Stimulated activated memory B cell treated with anti-CD40 and anti-IgM and Interleukin-4, amounts not matched to agents 10 μg/mL and 1 μg/mL and 100 μg/mL, for 72 hours (primary cell): Measurements from ENCODE around the gene ANKRD12.
A peak's percentile ranks its signal among the peaks of the same experiment; 100 is the strongest.

ENCODE experiments used
- ATAC-seq: fragments of 150-1000 bp; cut with Tn5 transposase; 2 replicates; pipeline ENCODE4 v1.10.0; 2021
- H3K27ac Mint-ChIP-seq: one replicate; pipeline ENCODE4 v1.8.0; 2022; ENCODE audit warnings: mild to moderate bottlenecking, mixed read lengths
- H3K27me3 Mint-ChIP-seq: one replicate; pipeline ENCODE4 v1.8.0; 2022; ENCODE audit warnings: mixed read lengths
- H3K36me3 Mint-ChIP-seq: one replicate; pipeline ENCODE4 v1.8.0; 2022; ENCODE audit warnings: mixed read lengths
- H3K4me1 Mint-ChIP-seq: one replicate; pipeline ENCODE4 v1.8.0; 2022; ENCODE audit warnings: mixed read lengths
- H3K4me3 Mint-ChIP-seq: one replicate; pipeline ENCODE4 v1.8.0; 2022; ENCODE audit warnings: mild to moderate bottlenecking, moderate library complexity, mixed read lengths
- H3K9me3 Mint-ChIP-seq: one replicate; pipeline ENCODE4 v1.8.0; 2022; ENCODE audit warnings: mixed read lengths

ANKRD12 gene

DNA sequence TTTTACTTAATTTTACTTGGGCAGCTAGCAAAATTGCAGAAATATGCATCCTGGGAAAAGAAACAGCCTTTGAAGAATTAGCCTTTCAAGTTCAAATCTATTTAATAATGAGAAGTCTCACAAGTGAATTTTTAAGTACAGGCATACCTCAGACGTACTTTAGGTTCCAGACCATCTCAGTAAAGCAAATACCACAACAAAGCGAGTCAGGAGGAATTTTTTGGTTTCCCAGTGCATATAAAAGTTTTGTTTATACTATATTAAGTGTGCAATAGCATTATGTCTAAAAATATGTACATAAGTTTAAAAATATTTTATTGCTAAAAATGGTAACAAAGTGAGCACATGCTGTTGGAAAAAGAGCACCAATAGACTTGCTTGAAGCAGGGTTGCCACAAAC, 147.2 kb downstream of the ANKRD12 start:
- H3K27ac Mint-ChIP-seq, result no peak overlapping the region
- H3K9me3 Mint-ChIP-seq, result peaks cover 3% of the 10 kb centered on the region
- H3K27me3 Mint-ChIP-seq, result no peaks in the 10 kb centered on the region
- no peak overlapping the region for H3K4me3 Mint-ChIP-seq
- no peaks in the 10 kb centered on the region for H3K4me1 Mint-ChIP-seq
- H3K36me3 Mint-ChIP-seq, result peaks cover 46% of the 10 kb centered on the region
- no peak for ATAC-seq

DNA sequence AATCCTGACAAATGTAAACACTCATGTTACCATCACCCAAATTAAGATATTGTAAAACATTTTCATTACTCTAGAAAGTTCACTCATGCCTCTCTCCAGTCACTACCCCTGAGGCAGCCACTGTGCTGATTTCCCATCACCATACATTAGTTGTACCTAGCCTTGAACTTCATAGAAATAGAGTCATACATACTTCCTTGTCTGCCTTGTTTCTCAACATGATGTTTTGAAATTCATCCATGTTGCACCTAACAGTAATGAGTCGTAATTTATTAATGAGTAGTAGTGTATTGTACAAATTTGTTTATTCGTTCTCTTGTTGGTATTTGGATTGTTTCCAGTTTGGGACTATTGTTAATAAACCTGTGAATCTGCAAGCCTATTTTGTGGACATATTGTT, 149.0 kb downstream of the ANKRD12 start:
- no peak for ATAC-seq
- H3K4me3 Mint-ChIP-seq, result no peak overlapping the region
- peaks cover 32% of the 10 kb centered on the region for H3K36me3 Mint-ChIP-seq
- peaks cover 3% of the 10 kb centered on the region for H3K9me3 Mint-ChIP-seq
- H3K27me3 Mint-ChIP-seq, result no peaks in the 10 kb centered on the region
- H3K4me1 Mint-ChIP-seq, result no peaks in the 10 kb centered on the region
- no peak overlapping the region for H3K27ac Mint-ChIP-seq

DNA sequence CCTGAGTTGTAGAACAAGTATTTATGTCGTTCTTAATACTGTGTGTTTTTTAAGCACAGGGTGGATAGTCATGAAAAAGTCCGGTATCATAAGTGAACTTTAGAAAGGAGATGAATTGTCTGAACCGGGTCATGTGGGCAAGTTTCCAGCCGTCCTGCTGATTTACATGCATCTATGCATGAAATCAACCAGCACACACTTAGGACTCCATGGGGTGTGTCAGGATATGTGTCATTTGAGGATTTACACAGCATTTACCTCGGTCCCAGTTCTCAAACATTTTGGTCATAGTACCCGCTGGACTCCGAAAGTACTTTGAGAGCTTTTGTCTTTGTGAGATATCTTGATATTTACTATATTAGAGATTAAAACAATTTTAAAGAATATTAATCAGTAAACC, 150.5 kb downstream of the ANKRD12 start:
- ATAC-seq, result no peak
- Mint-ChIP-seq H3K9me3 (peaks cover 3% of the 10 kb centered on the region), H3K27me3 (no peaks in the 10 kb centered on the region), H3K4me3 (no peak overlapping the region), H3K36me3 (peaks cover 26% of the 10 kb centered on the region), H3K27ac (no peak overlapping the region), H3K4me1 (no peaks in the 10 kb centered on the region)

DNA sequence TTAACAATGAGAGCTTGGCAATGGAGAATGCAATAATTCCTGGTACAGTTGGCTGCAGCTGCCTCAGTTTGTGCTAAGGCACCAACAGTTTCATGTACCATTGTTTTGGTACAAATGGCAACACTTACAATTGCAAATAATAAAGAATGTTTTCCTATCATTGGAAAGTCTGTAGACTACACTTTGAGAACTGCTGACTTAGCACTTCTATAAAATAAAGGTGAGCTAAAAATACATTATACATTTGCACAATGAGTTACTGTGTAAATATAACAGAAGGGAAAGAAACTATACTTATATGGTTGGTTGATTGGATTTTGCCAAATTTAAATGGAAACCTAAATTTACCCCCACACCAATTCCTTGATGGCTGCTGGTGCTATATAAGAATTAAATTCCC, 153.1 kb downstream of the ANKRD12 start:
- no peaks in the 10 kb centered on the region for H3K4me1 Mint-ChIP-seq
- ATAC-seq, result no peak
- no peaks in the 10 kb centered on the region for H3K27me3 Mint-ChIP-seq
- peaks cover 9% of the 10 kb centered on the region for H3K9me3 Mint-ChIP-seq
- H3K4me3 Mint-ChIP-seq, result no peak overlapping the region
- no peak overlapping the region for H3K27ac Mint-ChIP-seq
- peaks cover 12% of the 10 kb centered on the region for H3K36me3 Mint-ChIP-seq

DNA sequence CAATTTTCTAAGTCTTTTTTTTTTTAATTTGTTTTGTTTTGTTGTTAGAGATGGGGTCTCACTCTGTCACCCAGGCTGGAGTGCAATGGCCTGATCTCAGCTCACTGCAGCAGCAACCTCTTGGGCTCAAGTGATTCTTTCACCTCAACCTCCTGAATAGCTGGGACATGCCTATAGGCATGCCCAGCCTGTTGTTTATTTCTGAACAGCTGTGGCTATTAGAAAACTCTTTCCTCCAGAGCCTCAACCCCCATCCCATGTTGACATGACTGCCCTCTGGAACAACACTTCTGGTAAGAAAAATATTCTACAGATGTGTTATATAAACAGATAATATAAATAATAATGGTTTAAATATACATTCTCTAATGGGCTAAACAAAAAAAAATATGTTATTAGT, 153.6 kb downstream of the ANKRD12 start:
- H3K4me1 Mint-ChIP-seq, result no peaks in the 10 kb centered on the region
- no peak for ATAC-seq
- peaks cover 11% of the 10 kb centered on the region for H3K9me3 Mint-ChIP-seq
- H3K36me3 Mint-ChIP-seq, result peaks cover 12% of the 10 kb centered on the region
- no peak overlapping the region for H3K27ac Mint-ChIP-seq
- no peak overlapping the region for H3K4me3 Mint-ChIP-seq
- H3K27me3 Mint-ChIP-seq, result no peaks in the 10 kb centered on the region

DNA sequence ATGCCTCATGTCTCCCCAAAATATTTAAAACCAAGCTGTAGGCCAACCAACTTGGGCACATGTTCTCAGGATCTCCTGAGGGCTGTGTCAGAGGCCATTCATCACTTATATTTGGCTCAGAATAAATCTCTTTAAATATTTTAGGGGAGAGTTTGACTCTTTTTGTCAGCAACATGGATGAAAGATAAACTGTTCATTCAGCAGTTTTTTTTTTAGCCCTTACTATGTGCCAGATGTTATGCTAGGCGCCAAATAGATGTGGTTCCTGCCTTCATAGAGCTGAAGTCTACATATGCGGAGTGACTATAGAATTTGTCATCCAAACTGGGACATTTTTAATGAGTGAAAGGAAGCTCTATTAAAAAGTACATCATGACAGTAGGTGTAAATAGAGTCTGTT, 155.5 kb downstream of the ANKRD12 start:
- no peak overlapping the region for H3K27ac Mint-ChIP-seq
- no peaks in the 10 kb centered on the region for H3K27me3 Mint-ChIP-seq
- no peaks in the 10 kb centered on the region for H3K36me3 Mint-ChIP-seq
- H3K9me3 Mint-ChIP-seq, result peaks cover 8% of the 10 kb centered on the region
- H3K4me3 Mint-ChIP-seq, result no peak overlapping the region
- H3K4me1 Mint-ChIP-seq, result no peaks in the 10 kb centered on the region
- no peak for ATAC-seq

DNA sequence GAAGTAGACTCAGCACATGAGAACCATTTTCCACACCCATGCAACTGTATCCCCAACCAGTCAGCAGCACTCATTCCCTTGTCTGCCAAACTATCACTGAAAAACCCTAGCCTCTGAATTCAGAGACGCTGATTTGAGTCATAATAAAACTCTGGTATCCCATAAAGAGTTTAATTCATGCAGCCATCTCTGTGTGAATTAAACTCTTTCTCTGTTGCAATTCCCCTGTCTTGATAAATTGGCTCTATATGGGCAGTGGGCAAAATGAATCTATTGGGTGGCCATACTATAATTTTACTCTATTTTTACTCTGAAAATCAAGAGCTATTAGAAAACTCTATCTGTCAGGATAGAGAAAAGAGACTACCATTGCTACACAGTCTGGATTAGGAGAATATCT, 157.4 kb downstream of the ANKRD12 start:
- Mint-ChIP-seq H3K4me3 (no peak overlapping the region), H3K9me3 (peaks cover 8% of the 10 kb centered on the region), H3K36me3 (no peaks in the 10 kb centered on the region), H3K27ac (no peak overlapping the region), H3K27me3 (no peaks in the 10 kb centered on the region), H3K4me1 (no peaks in the 10 kb centered on the region)
- ATAC-seq, result no peak

DNA sequence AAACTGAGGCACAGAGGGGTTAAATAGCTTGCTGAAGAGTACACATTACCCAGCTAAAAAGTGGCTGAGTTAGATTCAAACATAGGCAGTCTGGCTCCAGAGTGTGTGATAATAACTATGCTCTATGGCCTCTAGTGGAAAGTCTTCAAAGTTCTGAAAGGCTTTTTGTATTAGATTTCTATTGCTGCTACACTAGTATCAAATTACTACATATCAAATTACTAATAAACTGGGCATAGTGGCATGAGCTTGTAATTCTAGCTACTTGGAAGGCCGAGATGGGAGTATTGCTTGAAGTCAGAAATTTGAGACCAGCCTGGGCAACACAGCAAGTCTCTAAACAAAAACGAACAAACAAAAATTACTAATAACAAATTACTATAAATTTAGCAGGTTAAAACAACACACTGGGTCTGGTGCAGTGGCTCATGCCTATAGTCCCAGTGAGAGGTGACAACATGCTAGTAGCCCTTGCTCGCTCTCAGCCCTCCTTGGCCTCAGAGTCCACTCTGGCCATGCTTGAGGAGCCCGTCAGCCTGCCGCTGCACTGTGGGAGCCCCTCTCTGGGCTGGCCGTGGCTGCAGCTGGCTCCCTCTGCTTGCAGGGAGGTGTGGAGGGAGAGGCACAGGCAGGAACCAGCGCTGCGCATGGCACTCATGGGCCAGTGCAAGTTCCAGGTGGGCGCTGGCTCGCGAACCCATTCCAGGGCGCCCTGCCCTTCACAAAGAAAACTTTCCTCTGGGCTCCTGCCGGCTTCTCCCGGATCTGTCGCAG, 159.8 kb downstream of the ANKRD12 start:
- H3K9me3 Mint-ChIP-seq, result peaks cover 8% of the 10 kb centered on the region
- H3K4me1 Mint-ChIP-seq, result no peaks in the 10 kb centered on the region
- no peaks in the 10 kb centered on the region for H3K36me3 Mint-ChIP-seq
- H3K27me3 Mint-ChIP-seq, result no peaks in the 10 kb centered on the region
- H3K27ac Mint-ChIP-seq, result no peak overlapping the region
- peak; percentile 20 for ATAC-seq
- H3K4me3 Mint-ChIP-seq, result no peak overlapping the region

GRCh38 chr18:9297007-9297393, 160.4 kb downstream of the ANKRD12 start:
- Mint-ChIP-seq H3K27ac (no peak overlapping the region), H3K4me1 (no peaks in the 10 kb centered on the region), H3K9me3 (peaks cover 9% of the 10 kb centered on the region), H3K4me3 (no peak overlapping the region), H3K36me3 (peaks cover 2% of the 10 kb centered on the region), H3K27me3 (peaks cover 3% of the 10 kb centered on the region)
- ATAC-seq, result peak; percentile 36

- peaks cover 30% of the 10 kb centered on the region for H3K9me3 Mint-ChIP-seq
- H3K27ac Mint-ChIP-seq, result no peak overlapping the region
- H3K4me3 Mint-ChIP-seq, result no peak overlapping the region
- ATAC-seq, result no peak
- peaks cover 23% of the 10 kb centered on the region for H3K36me3 Mint-ChIP-seq
- peaks cover 40% of the 10 kb centered on the region for H3K27me3 Mint-ChIP-seq
- H3K4me1 Mint-ChIP-seq, result no peaks in the 10 kb centered on the region
Observed at GRCh38 chr18:9304388-9305070, 167.9 kb downstream of the ANKRD12 start.

GRCh38 chr18:9319333-9319732, 182.8 kb downstream of the ANKRD12 start:
- Mint-ChIP-seq H3K4me3 (no peak overlapping the region), H3K36me3 (peaks cover 6% of the 10 kb centered on the region), H3K9me3 (peaks cover 5% of the 10 kb centered on the region), H3K27ac (no peak overlapping the region), H3K27me3 (peaks cover 26% of the 10 kb centered on the region), H3K4me1 (no peaks in the 10 kb centered on the region)
- ATAC-seq, result no peak

DNA sequence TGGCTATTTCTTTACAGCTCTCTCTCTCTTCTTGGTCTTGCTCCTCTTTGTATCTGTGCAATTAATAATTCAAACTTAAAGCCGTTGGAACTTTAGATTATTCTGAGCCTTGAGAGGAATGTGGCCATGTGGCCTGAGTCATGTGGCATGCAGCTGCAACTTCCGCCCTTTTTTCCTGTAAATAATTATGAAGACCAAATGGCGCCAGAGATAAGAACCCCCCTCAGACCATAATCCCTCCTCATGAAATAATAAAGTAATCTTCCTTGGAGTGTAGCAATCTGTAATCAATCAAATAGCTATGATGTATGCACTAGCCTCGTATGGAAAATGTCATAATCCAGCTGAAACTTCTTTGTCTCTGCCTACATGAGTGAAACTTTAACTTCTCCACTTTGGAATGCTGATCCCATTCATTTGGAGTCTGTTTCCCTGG, 184.5 kb downstream of the ANKRD12 start:
- H3K4me1 Mint-ChIP-seq, result no peaks in the 10 kb centered on the region

DNA sequence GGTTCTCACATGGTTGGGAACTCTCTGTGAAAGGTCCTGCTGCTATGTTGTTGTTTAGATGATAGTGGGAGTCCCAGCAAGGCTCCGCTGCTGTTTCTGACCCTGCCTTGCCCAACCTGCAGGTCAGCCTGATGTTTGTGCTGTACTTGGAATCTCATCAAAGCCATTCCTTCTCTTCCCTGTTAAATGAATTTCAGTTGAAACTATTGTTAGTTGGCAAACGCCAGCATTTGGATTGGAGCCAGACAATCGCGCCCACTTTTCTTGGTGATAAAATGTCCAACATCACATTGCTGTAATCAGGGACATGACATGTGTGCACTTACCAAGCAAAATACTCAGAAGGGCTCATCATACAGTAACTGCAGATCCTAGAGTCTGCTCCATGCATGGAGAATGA, 185.2 kb downstream of the ANKRD12 start:
- Mint-ChIP-seq H3K36me3 (no peaks in the 10 kb centered on the region), H3K9me3 (peaks cover 5% of the 10 kb centered on the region), H3K27ac (no peak overlapping the region), H3K4me1 (no peaks in the 10 kb centered on the region), H3K27me3 (peaks cover 26% of the 10 kb centered on the region), H3K4me3 (no peak overlapping the region)
- no peak for ATAC-seq

More for the DNA sequence above, 184.5 kb downstream of the ANKRD12 start:
- H3K27ac Mint-ChIP-seq, result no peak overlapping the region
- ATAC-seq, result no peak
- peaks cover 5% of the 10 kb centered on the region for H3K9me3 Mint-ChIP-seq
- H3K4me3 Mint-ChIP-seq, result no peak overlapping the region
- peaks cover 26% of the 10 kb centered on the region for H3K27me3 Mint-ChIP-seq
- H3K36me3 Mint-ChIP-seq, result peaks cover 1% of the 10 kb centered on the region

DNA sequence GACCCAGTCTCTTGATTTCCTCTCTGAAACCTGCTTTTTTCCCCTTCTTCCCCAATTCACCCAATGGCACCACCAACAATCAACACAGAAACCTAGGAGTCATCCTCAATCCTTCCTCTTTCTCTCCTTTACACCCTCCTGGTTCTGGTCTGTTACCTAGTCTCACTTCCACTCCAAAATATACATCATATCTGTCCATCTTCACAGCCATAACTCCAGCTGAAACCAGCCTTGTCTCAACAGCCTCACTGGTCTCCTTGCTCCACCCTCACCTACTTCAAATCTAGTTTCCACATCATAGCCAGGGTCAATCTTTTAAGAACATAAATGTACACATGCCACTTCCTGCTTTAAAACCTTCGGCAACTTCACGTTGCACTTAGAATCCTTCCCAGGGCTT, 186.2 kb downstream of the ANKRD12 start:
- Mint-ChIP-seq H3K9me3 (peaks cover 5% of the 10 kb centered on the region), H3K27ac (no peak overlapping the region), H3K27me3 (peaks cover 26% of the 10 kb centered on the region), H3K4me3 (no peak overlapping the region), H3K4me1 (no peaks in the 10 kb centered on the region), H3K36me3 (no peaks in the 10 kb centered on the region)
- ATAC-seq, result no peak

DNA sequence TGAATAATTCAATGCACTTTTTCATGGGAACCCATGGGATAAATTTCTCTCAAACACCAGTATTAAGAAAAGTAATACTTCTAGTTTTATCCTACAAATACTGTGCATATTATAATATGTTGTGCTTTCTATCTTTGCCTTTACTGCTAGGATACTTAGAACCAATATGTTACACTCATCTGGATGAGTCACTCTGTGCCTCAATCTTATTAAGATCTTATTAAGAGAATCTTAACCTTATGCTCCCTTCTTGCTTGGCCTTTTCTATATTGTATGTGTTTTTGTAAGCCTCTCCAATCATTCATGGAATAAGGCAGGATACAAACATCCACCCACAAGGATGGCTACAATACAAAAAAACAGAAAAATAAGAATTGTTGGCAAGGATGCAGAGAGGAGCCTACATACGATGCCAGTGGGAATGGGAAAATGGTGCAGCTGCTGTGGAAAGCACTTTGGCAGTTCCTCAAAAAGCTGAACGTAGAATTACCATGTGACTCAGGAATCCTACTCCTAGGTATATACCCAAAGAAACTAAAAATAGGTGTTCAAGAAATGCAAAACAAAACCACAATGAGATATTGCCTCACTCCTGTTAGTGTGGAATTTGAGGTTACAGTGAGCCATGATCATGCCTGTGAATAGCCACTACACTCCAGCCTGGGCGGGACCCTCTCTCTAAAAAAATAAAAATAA, 187.3 kb downstream of the ANKRD12 start:
- Mint-ChIP-seq H3K27ac (no peak overlapping the region), H3K27me3 (peaks cover 26% of the 10 kb centered on the region), H3K9me3 (peaks cover 8% of the 10 kb centered on the region), H3K36me3 (no peaks in the 10 kb centered on the region), H3K4me3 (no peak overlapping the region), H3K4me1 (no peaks in the 10 kb centered on the region)
- no peak for ATAC-seq
